PC-9 (cell line): ENCODE results near the gene BBX. TPM values are rescaled to one million over a fixed set of nuclear protein-coding genes. Genes with fewer than 3 reads are reported as not detected.

Experiments
- BruUV-seq: library from RNA; stranded (reverse); fragments of 400-500 nt; replicated peaks from 2 replicates; lab custom pipeline; 2021; lab: Mats Ljungman, UMichigan
- CTCF ChIA-PET: fragments of 300-600 bp; sonication (Branson Sonifier 250); formaldehyde crosslinking; loops from one replicate; lab custom pipeline; 2022; ENCODE audit warnings: antibody characterized with exemption; lab: Charles Lee
- POLR2A ChIA-PET: fragments of 300-600 bp; sonication (Branson Sonifier 250); formaldehyde crosslinking; loops from one replicate; lab custom pipeline; 2022; ENCODE audit warnings: antibody characterized with exemption; ENCODE audit not compliant: unreplicated experiment; lab: Charles Lee
- DNase-seq, 2 experiments: peaks; one replicate each; pipeline versions ENCODE4 v3.0.0 to v3.0.0-alpha.2; 2015 to 2022; ENCODE audit warnings: mixed read lengths in 1 of 2
- H2AFZ ChIP-seq: fragments of 200-600 bp; sonication (generic); 2 replicates; pipeline ENCODE4 v1.8.1; 2017; ENCODE audit warnings: antibody characterized with exemption
- H3F3A ChIP-seq: fragments of 200-600 bp; sonication (generic); 2 replicates; pipeline ENCODE4 v1.8.1; 2017; ENCODE audit warnings: antibody characterized with exemption, mild to moderate bottlenecking, low read depth; ENCODE audit not compliant: insufficient read depth
- H3K27ac ChIP-seq: fragments of 200-600 bp; sonication (generic); 2 replicates; pipeline ENCODE4 v1.6.1; 2016; ENCODE audit warnings: mixed run types
- H3K27me3 ChIP-seq: fragments of 200-600 bp; sonication (generic); 2 replicates; pipeline ENCODE4 v1.6.1; 2016; ENCODE audit warnings: low read depth, mixed run types; ENCODE audit not compliant: insufficient read depth
- H3K36me3 ChIP-seq: fragments of 200-600 bp; sonication (generic); 2 replicates; pipeline ENCODE4 v1.6.1; 2016; ENCODE audit warnings: low read depth, mixed run types
- H3K4me1 ChIP-seq: fragments of 200-600 bp; sonication (generic); replicated peaks from 2 replicates; pipeline ENCODE4 v1.6.1; 2016; ENCODE audit warnings: mixed run types; ENCODE audit not compliant: insufficient read depth
- H3K4me2 ChIP-seq: fragments of 200-600 bp; sonication (generic); 2 replicates; pipeline ENCODE4 v1.6.1; 2017; ENCODE audit warnings: mixed run types
- H3K4me3 ChIP-seq: fragments of 200-600 bp; sonication (generic); 2 replicates; pipeline ENCODE4 v1.6.1; 2016; ENCODE audit warnings: mixed run types
- H3K79me2 ChIP-seq: fragments of 200-600 bp; sonication (generic); 2 replicates; pipeline ENCODE4 v1.6.1; 2017; ENCODE audit warnings: low read depth, mixed run types
- H3K9me2 ChIP-seq: fragments of 200-600 bp; sonication (generic); 2 replicates; pipeline ENCODE4 v1.8.1; 2017; ENCODE audit warnings: mild to moderate bottlenecking; ENCODE audit not compliant: insufficient read depth
- H3K9me3 ChIP-seq: fragments of 200-600 bp; sonication (generic); 2 replicates; pipeline ENCODE4 v1.8.1; 2016; ENCODE audit warnings: low read depth; ENCODE audit not compliant: insufficient read depth
- H4K20me1 ChIP-seq: fragments of 200-600 bp; sonication (generic); 2 replicates; pipeline ENCODE4 v1.8.1; 2017; ENCODE audit not compliant: insufficient read depth
- CTCF ChIP-seq: fragments of 200-600 bp; sonication (generic); conservative IDR thresholded peaks from 2 replicates; pipeline ENCODE4 v1.6.1; 2017; ENCODE audit warnings: mixed run types, antibody characterized with exemption, mild to moderate bottlenecking, moderate library complexity
- EZH2 ChIP-seq: fragments of 200-600 bp; sonication (generic); IDR thresholded peaks from 2 replicates; pipeline ENCODE4 v1.8.0; 2017; ENCODE audit warnings: antibody characterized with exemption, low read depth
- intact Hi-C: fragments of 100-400 bp; cut with micrococcal nuclease; formaldehyde crosslinking; loops from one replicate; pipeline ENCODE4 v1.10.0; 2022; ENCODE audit not compliant: unreplicated experiment
- total RNA-seq: library from RNA; stranded (reverse); gene quantifications from 2 replicates; pipeline ENCODE4 v1.2.3, GENCODE V29; 2021

Gene BBX
- total RNA-seq, 1 experiment from 2014 or later = 91.7 TPM

DNA sequence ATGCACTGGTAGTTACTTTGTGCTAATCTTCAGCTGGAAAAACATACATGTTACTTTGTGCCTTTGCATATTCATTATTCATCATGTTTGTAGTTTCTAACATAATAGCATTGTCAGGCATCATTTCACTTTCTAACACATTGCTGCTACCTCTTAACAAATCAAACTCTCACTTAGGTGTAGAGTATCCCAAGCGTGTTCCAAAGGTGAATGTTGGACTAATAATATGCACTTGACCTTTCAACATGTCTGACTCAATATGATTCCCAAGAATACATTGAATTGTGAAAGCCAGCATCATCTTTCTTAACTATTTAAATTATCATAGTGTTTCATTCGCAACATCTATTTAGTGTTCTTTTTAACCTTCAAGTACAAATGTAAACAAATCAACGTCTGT, 211.6 kb downstream of the BBX start:
- BruUV-seq = no TSS peak
- Histone ChIP-seq H3F3A (no peaks in the 10 kb centered on the region), H3K36me3 (peaks cover 4% of the 10 kb centered on the region; the same call in 1 of the 2 replicates), H4K20me1 (no peaks in the 10 kb centered on the region), H3K4me3 (no peak overlapping the region), H3K79me2 (no peaks in the 10 kb centered on the region), H2AFZ (no peak overlapping the region), H3K27me3 (no peaks in the 10 kb centered on the region), H3K9me3 (no peaks in the 10 kb centered on the region), H3K27ac (no peak overlapping the region), H3K4me1 (no peaks in the 10 kb centered on the region), H3K4me2 (no peak overlapping the region), H3K9me2 (peaks cover 3% of the 10 kb centered on the region; the same call in 1 of the 2 replicates)
- POLR2A ChIA-PET = no interaction called here
- CTCF ChIA-PET = no interaction called here
- no peak for DNase-seq
- intact Hi-C loops = no loop called here
- no peak for TF ChIP-seq CTCF
- TF ChIP-seq EZH2 = no peak

DNA sequence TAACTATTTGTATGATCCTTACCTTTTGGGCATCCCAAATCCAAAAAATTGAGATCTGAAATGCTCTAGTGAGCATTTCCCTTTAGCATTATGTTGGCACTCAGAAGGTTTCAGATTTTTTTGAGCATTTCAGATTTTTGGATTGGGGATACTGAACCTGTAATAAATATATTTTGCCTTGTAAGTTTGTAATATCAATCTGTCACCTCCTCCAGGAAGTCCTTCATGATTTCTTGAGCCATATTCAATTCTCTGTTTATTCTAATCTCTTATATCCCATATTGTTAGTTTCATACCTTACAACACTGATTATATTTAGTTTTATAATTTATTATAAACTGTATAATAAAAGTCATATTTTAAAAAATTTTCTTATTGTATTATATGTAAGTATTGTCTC, 215.2 kb downstream of the BBX start:
- Histone ChIP-seq H3K4me1 (no peaks in the 10 kb centered on the region), H3K27me3 (no peaks in the 10 kb centered on the region), H3K9me3 (no peaks in the 10 kb centered on the region), H4K20me1 (no peaks in the 10 kb centered on the region), H3K36me3 (no peaks in the 10 kb centered on the region), H3F3A (no peaks in the 10 kb centered on the region), H3K27ac (no peak overlapping the region), H3K4me2 (no peak overlapping the region), H3K9me2 (peaks cover 3% of the 10 kb centered on the region; the same call in 1 of the 2 replicates), H2AFZ (no peak overlapping the region), H3K79me2 (no peaks in the 10 kb centered on the region), H3K4me3 (no peak overlapping the region)
- intact Hi-C loops = no loop called here
- POLR2A ChIA-PET = no interaction called here
- BruUV-seq = no TSS peak
- no peak for DNase-seq
- CTCF ChIA-PET = no interaction called here
- TF ChIP-seq EZH2 (no peak), CTCF (no peak)

GRCh38 chr3:107738486-107739183, 215.9 kb downstream of the BBX start:
- TF ChIP-seq CTCF (no peak), EZH2 (no peak)
- Histone ChIP-seq H3F3A (no peaks in the 10 kb centered on the region), H3K79me2 (no peaks in the 10 kb centered on the region), H3K9me2 (peaks cover 3% of the 10 kb centered on the region; the same call in 1 of the 2 replicates), H3K27ac (no peak overlapping the region), H3K27me3 (no peaks in the 10 kb centered on the region), H3K9me3 (no peaks in the 10 kb centered on the region), H3K4me2 (no peak overlapping the region), H2AFZ (no peak overlapping the region), H3K4me1 (no peaks in the 10 kb centered on the region), H4K20me1 (no peaks in the 10 kb centered on the region), H3K36me3 (no peaks in the 10 kb centered on the region), H3K4me3 (no peak overlapping the region)
- no TSS peak for BruUV-seq
- intact Hi-C loops = no loop called here
- DNase-seq = no peak
- ChIA-PET CTCF (no interaction called here), POLR2A (no interaction called here)
